ENCODE measurements around the gene MRPS22. TPM values are rescaled to one million over a fixed set of nuclear protein-coding genes. Genes with fewer than 3 reads are reported as not detected.

Gene MRPS22
- total and polyA plus RNA-seq, 2 donors (not counting 3 experiments of a cell fraction or from before 2014, with no cell fraction given): 33.8 to 45.6 TPM

- dilution Hi-C loops (cut with MboI; ENCODE audit: extremely low pct_ligation_motif_present, low sequenced_read_pairs): no loop called here
- Histone ChIP-seq H3K27me3 (ENCODE audit: control insufficient read depth in 2 of 2, insufficient read depth in 2 of 2, low read length in 2 of 2) (no peaks in the 10 kb centered on the region), H3K4me3 (replicated peaks in 1 of 3; ENCODE audit: insufficient read depth in 1 of 3, low read depth in 1 of 3, low read length in 3 of 3) (no peak overlapping the region), H3K36me3 (ENCODE audit: control insufficient read depth in 2 of 2, extremely low read depth in 1 of 2, insufficient read depth in 2 of 2, low read length in 2 of 2) (no peaks in the 10 kb centered on the region), H3K4me2 (ENCODE audit: insufficient read depth, low read length) (no peak overlapping the region), H3K79me2 (ENCODE audit: control insufficient read depth, insufficient read depth, low read length) (no peaks in the 10 kb centered on the region), H3K9me1 (replicated peaks; ENCODE audit: control insufficient read depth, extremely low read depth, insufficient read depth, low read length) (no peaks in the 10 kb centered on the region), H3K27ac (ENCODE audit: insufficient read depth, low read depth, low read length) (no peak overlapping the region), H4K20me1 (replicated peaks; ENCODE audit: control insufficient read depth, extremely low read depth, insufficient read depth, low read length) (no peaks in the 10 kb centered on the region), H3K9ac (replicated peaks; ENCODE audit: extremely low read depth, insufficient read depth, low read length) (no peak overlapping the region), H3K4me1 (ENCODE audit: control insufficient read depth, extremely low read depth, insufficient read depth, low read length) (no peaks in the 10 kb centered on the region), H2AFZ (ENCODE audit: low read depth, low read length) (no peak overlapping the region), H3K9me3 (replicated peaks; ENCODE audit: control insufficient read depth, insufficient read depth, low read length) (no peaks in the 10 kb centered on the region)
- intact Hi-C loops (cut with micrococcal nuclease): no loop called here
- TF ChIP-seq POLR2AphosphoS5 (IDR thresholded peaks at IDR 0.05; ENCODE audit: insufficient read depth, low read depth, low read length) (no peak), JUN (IDR thresholded peaks at IDR 0.05; ENCODE audit: borderline replicate concordance, insufficient read depth, insufficient read length, low read depth) (no peak), GATA2 (IDR thresholded peaks at IDR 0.05; ENCODE audit: insufficient read depth, insufficient read length, low read depth, low read length) (no peak), POLR2A (IDR thresholded peaks at IDR 0.05; ENCODE audit: low read depth, low read length) (no peak), MAX (IDR thresholded peaks at IDR 0.05; ENCODE audit: insufficient read depth, insufficient read length) (no peak), EZH2 (IDR thresholded peaks at IDR 0.05; ENCODE audit: borderline replicate concordance, low read depth, low read length, severe bottlenecking) (no peak), MYC (IDR thresholded peaks at IDR 0.05; ENCODE audit: low read depth, low read length) (no peak), CTCF (IDR thresholded peaks at IDR 0.05; ENCODE audit: extremely low read depth in 1 of 2, insufficient read depth in 1 of 2, low read depth in 1 of 2, low read length in 2 of 2) (no peak), FOS (IDR thresholded peaks at IDR 0.05; ENCODE audit: borderline replicate concordance, insufficient read depth, low read length) (no peak)
- ChIA-PET POLR2A (no interaction called here), CTCF (interaction anchor here (0.9 to 1.4 kb wide), 3 partner anchors 9 to 190 kb away, joined by 3 read pairs; no protein-coding TSS in a partner anchor)
- FAIRE-seq: no peak
- no peak for DNase-seq (ENCODE audit: low read depth, low spot score)
- BruUV-seq (replicated peaks): no TSS peak
These were observed 41.6 kb upstream of the MRPS22 start for GRCh38 chr3:139302084-139302800.

All from endothelial cell of umbilical vein (primary cell).